Choroid plexus epithelial cell (primary cell): Measurements from ENCODE around the gene TTLL3.

Source experiments
- DNase-seq: peaks from one replicate; pipeline ENCODE4 v3.0.0-alpha.2; 2010; ENCODE audit warnings: low read depth
- H3K4me3 ChIP-seq: 2 replicates; pipeline ENCODE4 v1.5.1; 2011; ENCODE audit warnings: low read depth, mild to moderate bottlenecking, control low read depth, low read length, moderate library complexity
- TF ChIP-seq, protein P1 (sequence below): conservative IDR thresholded peaks from 2 replicates; pipeline ENCODE4 v1.5.1; 2011; ENCODE audit warnings: low read depth, mild to moderate bottlenecking, control low read depth, inconsistent platforms, low read length, moderate library complexity

The TTLL3 gene

GRCh38 chr3:9812870-9813483 lies 2.9 kb downstream of the TTLL3 start:
- no peak overlapping the region for H3K4me3 ChIP-seq
- DNase-seq = no peak
- TF ChIP-seq, protein P1, sequence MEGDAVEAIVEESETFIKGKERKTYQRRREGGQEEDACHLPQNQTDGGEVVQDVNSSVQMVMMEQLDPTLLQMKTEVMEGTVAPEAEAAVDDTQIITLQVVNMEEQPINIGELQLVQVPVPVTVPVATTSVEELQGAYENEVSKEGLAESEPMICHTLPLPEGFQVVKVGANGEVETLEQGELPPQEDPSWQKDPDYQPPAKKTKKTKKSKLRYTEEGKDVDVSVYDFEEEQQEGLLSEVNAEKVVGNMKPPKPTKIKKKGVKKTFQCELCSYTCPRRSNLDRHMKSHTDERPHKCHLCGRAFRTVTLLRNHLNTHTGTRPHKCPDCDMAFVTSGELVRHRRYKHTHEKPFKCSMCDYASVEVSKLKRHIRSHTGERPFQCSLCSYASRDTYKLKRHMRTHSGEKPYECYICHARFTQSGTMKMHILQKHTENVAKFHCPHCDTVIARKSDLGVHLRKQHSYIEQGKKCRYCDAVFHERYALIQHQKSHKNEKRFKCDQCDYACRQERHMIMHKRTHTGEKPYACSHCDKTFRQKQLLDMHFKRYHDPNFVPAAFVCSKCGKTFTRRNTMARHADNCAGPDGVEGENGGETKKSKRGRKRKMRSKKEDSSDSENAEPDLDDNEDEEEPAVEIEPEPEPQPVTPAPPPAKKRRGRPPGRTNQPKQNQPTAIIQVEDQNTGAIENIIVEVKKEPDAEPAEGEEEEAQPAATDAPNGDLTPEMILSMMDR = no peak

DNA sequence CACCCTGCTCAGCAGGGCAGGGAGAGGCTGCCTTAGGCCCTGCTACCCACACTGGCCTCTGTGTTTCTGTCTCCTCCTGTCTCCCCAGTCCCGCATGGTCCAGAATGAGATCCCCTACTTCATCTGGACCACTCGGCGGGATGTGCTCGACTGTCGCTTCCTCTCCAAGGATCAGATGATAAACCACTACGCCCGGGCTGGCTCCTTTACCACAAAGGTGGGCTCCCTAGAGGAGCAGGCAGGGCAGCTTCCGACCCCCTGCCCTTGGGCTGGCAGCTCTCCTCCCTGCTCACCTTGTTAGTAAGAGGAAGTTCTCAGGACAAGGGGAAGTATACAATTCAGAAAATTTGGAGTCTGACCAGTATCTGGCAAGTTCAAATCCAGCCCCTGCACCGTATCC lies 5.9 kb downstream of the TTLL3 start:
- H3K4me3 ChIP-seq = no peak overlapping the region
- DNase-seq = no peak
- TF ChIP-seq, protein P1 = no peak

DNA sequence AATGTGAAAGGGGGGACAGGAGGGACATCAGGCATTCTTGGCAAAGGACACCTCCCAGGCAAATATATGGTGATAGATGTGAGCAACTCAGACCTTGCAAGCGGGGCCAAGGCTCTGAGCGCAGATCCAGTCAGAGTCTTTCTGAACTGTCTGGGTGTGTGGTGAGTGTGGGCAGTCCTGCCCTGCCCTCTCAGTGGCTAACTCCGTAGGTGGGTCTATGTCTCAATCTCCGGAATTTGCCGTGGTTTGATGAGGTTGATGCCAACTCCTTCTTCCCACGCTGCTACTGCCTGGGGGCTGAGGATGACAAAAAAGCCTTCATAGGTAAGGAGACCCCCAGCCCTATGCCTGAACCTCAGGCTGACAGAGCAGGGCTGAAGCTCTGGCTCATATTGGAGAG lies 7.4 kb downstream of the TTLL3 start:
- TF ChIP-seq, protein P1 = no peak
- H3K4me3 ChIP-seq = no peak overlapping the region
- DNase-seq = no peak

- DNase-seq = no peak
- TF ChIP-seq, protein P1 = no peak
Observed at GRCh38 chr3:9818666-9819335, 8.7 kb downstream of the TTLL3 start.

GRCh38 chr3:9820543-9820942 lies 10.5 kb downstream of the TTLL3 start:
- TF ChIP-seq, protein P1 = no peak
- no peak for DNase-seq
- no peak overlapping the region for H3K4me3 ChIP-seq

More at GRCh38 chr3:9818666-9819335, 8.7 kb downstream of the TTLL3 start:
- no peak overlapping the region for H3K4me3 ChIP-seq

- H3K4me3 ChIP-seq = no peak overlapping the region
- DNase-seq = peak; percentile 71
- TF ChIP-seq, protein P1 = peak; percentile 68
Observed at GRCh38 chr3:9820946-9821345, 10.9 kb downstream of the TTLL3 start.

DNA sequence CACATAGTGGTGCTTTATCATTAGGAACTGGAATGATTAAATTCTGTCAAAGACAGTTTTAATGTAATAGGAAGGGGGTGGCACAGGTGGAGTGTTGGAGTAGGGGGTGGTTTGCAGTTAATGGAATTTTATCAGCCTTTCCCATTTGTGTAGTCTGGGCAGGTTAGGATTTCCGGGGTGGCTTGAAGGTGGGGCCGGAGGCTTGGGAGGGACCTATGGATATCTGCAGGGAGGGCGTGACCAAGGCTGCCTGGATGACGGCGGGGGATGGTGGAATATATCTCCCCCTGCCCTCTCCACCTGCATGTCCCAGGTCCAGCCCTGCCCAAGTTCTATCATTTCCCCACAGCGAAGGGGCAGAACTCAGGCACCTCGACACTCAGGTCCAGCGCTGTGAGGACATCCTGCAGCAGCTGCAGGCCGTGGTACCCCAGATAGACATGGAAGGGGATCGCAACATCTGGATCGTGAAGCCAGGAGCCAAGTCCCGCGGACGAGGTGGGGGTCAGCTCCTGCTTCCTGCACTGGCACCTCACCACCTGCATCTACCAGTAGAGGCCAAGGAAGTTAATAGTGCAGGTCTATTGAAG lies 15.5 kb downstream of the TTLL3 start:
- DNase-seq = no peak
- H3K4me3 ChIP-seq = no peak overlapping the region
- TF ChIP-seq, protein P1 = no peak
